ENCODE data around the gene USF1. TPM values are rescaled to one million over a fixed set of nuclear protein-coding genes. Genes with fewer than 3 reads are reported as not detected.

The USF1 gene
- polyA plus RNA-seq, 3 donors = 6.3 to 335 (median 25.5) TPM

- intact Hi-C loops (cut with micrococcal nuclease) = no loop called here
- Histone ChIP-seq H2AFZ (ENCODE audit: insufficient read depth, low read depth, low read length, poor library complexity, severe bottlenecking) (no peak overlapping the region), H4K20me1 (ENCODE audit: insufficient read depth, low read length) (peaks cover 5% of the 10 kb centered on the region), H3K79me2 (ENCODE audit: insufficient read depth, low read length) (peaks cover 12% of the 10 kb centered on the region), H3K9me3 (replicated peaks in 1 of 2; ENCODE audit: control insufficient read depth in 1 of 2, insufficient read depth in 1 of 2, low read length in 2 of 2) (no peaks in the 10 kb centered on the region), H3K4me3 (replicated peaks in 1 of 3; ENCODE audit: low read depth in 2 of 3, low read length in 3 of 3) (no peak overlapping the region), H3K4me2 (replicated peaks; ENCODE audit: extremely low read depth, low read length, poor library complexity, severe bottlenecking) (no peak overlapping the region), H3K9ac (ENCODE audit: insufficient read depth, low read length, poor library complexity, severe bottlenecking) (no peak overlapping the region), H3K4me1 (ENCODE audit: control insufficient read depth in 1 of 2, insufficient read depth in 2 of 2, low read length in 2 of 2) (peaks cover 4 to 5% of the 10 kb centered on the region in 2 donors), H3K27me3 (ENCODE audit: control insufficient read depth in 2 of 2, insufficient read depth in 2 of 2, low read length in 2 of 2) (no peaks in the 10 kb centered on the region), H3K36me3 (replicated peaks in 1 of 2; ENCODE audit: control insufficient read depth in 1 of 2, insufficient read depth in 2 of 2, low read length in 2 of 2) (peaks cover 31 to 48% of the 10 kb centered on the region in 2 donors), H3K27ac (ENCODE audit: low read depth in 1 of 2, low read length in 2 of 2) (no peak overlapping the region)
- no peak overlapping the region for H3K4me3 Mint-ChIP-seq
- H3K27ac Mint-ChIP-seq = peak overlapping the region in 3 of 7 donors; percentile 39 to 76 (median 47)
- H3K9me3 Mint-ChIP-seq = peaks cover 0 to 2% (median 0%) of the 10 kb centered on the region in 7 donors
- peaks cover 11% of the 10 kb centered on the region for H3K4me1 Mint-ChIP-seq
- H3K27me3 Mint-ChIP-seq (ENCODE audit: low read depth in 3 of 3) = peaks cover 0 to 1% (median 0%) of the 10 kb centered on the region in 3 donors
- TF ChIP-seq CTCF (IDR thresholded peaks at IDR 0.05) = no peak
- 68% methylated on average over 5 of the region's 5 CpGs for WGBS (ENCODE audit: insufficient coverage)
- peaks cover 44 to 52% of the 10 kb centered on the region in 2 donors for H3K36me3 Mint-ChIP-seq
- DNase-seq = no peak
These were observed 44.3 kb downstream of the USF1 start for GRCh38 chr1:161001525-161001924.

GRCh38 chr1:161000736-161001480 is 44.9 kb downstream of the USF1 start:
- Histone ChIP-seq H3K4me1 (ENCODE audit: control insufficient read depth in 1 of 2, insufficient read depth in 2 of 2, low read length in 2 of 2) (peaks cover 4 to 5% of the 10 kb centered on the region in 2 donors), H3K27ac (ENCODE audit: low read depth in 1 of 2, low read length in 2 of 2) (no peak overlapping the region), H2AFZ (ENCODE audit: insufficient read depth, low read depth, low read length, poor library complexity, severe bottlenecking) (no peak overlapping the region), H3K27me3 (ENCODE audit: control insufficient read depth in 2 of 2, insufficient read depth in 2 of 2, low read length in 2 of 2) (no peaks in the 10 kb centered on the region), H3K36me3 (replicated peaks in 1 of 2; ENCODE audit: control insufficient read depth in 1 of 2, insufficient read depth in 2 of 2, low read length in 2 of 2) (peaks cover 31 to 42% of the 10 kb centered on the region in 2 donors), H4K20me1 (ENCODE audit: insufficient read depth, low read length) (no peaks in the 10 kb centered on the region), H3K9ac (ENCODE audit: insufficient read depth, low read length, poor library complexity, severe bottlenecking) (no peak overlapping the region), H3K79me2 (ENCODE audit: insufficient read depth, low read length) (peaks cover 6% of the 10 kb centered on the region), H3K9me3 (replicated peaks in 1 of 2; ENCODE audit: control insufficient read depth in 1 of 2, insufficient read depth in 1 of 2, low read length in 2 of 2) (no peaks in the 10 kb centered on the region), H3K4me3 (replicated peaks in 1 of 3; ENCODE audit: low read depth in 2 of 3, low read length in 3 of 3) (no peak overlapping the region), H3K4me2 (replicated peaks; ENCODE audit: extremely low read depth, low read length, poor library complexity, severe bottlenecking) (no peak overlapping the region)
- H3K36me3 Mint-ChIP-seq = peaks cover 41 to 50% of the 10 kb centered on the region in 2 donors
- no peak overlapping the region for H3K4me3 Mint-ChIP-seq
- 93% methylated on average over 4 of the region's 11 CpGs for WGBS (ENCODE audit: insufficient coverage)
- peaks cover 0 to 2% (median 0%) of the 10 kb centered on the region in 7 donors for H3K9me3 Mint-ChIP-seq
- H3K27ac Mint-ChIP-seq = peak overlapping the region in 3 of 7 donors; percentile 20 to 47 (median 29)
- no peak for TF ChIP-seq CTCF (IDR thresholded peaks at IDR 0.05)
- DNase-seq = no peak
- H3K4me1 Mint-ChIP-seq = peaks cover 8% of the 10 kb centered on the region
- peaks cover 0 to 1% (median 0%) of the 10 kb centered on the region in 3 donors for H3K27me3 Mint-ChIP-seq (ENCODE audit: low read depth in 3 of 3)
- intact Hi-C loops (cut with micrococcal nuclease) = no loop called here
